HCT116 (cell line): Measurements from ENCODE around the gene STOX2. TPM values are rescaled to one million over a fixed set of nuclear protein-coding genes. Genes with fewer than 3 reads are reported as not detected.

Source experiments
- ATAC-seq: fragments of 200-7000 bp; cut with Tn5 transposase; 2 replicates; pipeline ENCODE4 v1.9.1; 2020; ENCODE audit warnings: mild to moderate bottlenecking, moderate library complexity
- BruUV-seq: library from RNA; stranded (reverse); fragments of 400-500 nt; replicated peaks from 2 replicates; lab custom pipeline; 2021; lab: Mats Ljungman, UMichigan
- CTCF ChIA-PET: fragments of 300-600 bp; sonication (Branson Sonifier 250); formaldehyde crosslinking; loops from one replicate; lab custom pipeline; 2021; ENCODE audit warnings: antibody characterized with exemption; lab: Charles Lee
- POLR2A ChIA-PET: fragments of 300-600, 350-600 bp; sonication (Branson Sonifier 250); formaldehyde crosslinking; loops from one replicate; lab custom pipeline; 2021; ENCODE audit warnings: antibody characterized with exemption; lab: Charles Lee
- RAD21 ChIA-PET, 2 experiments: fragments of 300-600 bp; sonication (Branson Sonifier 250); formaldehyde crosslinking; loops; one replicate each; lab custom pipeline; 2023; ENCODE audit warnings: low total read pairs in 2 of 2; ENCODE audit not compliant: uncharacterized antibody in 2 of 2, unreplicated experiment in 2 of 2, low non-redundant PET in 1 of 2; lab: Charles Lee
- DNase-seq: peaks from one replicate; pipeline ENCODE4 v3.0.0-alpha.2; 2010; ENCODE audit warnings: low read depth, low spot score
- H2AFZ ChIP-seq: fragments of 200-600 bp; shearing (Covaris generic), sonication (generic); 2 replicates; pipeline ENCODE4 v1.6.1; 2017; ENCODE audit warnings: low read depth, mixed run types, mixed read lengths, antibody characterized with exemption, low read length; ENCODE audit not compliant: poor library complexity, severe bottlenecking
- H3K27ac ChIP-seq: 2 replicates; pipeline ENCODE4 v1.5.1; 2012; ENCODE audit warnings: low read depth, low read length
- H3K27me3 ChIP-seq: fragments of 200-600 bp; sonication (generic); 2 replicates; pipeline ENCODE4 v1.6.1; 2016; ENCODE audit warnings: mixed run types, low read length, mixed read lengths; ENCODE audit not compliant: insufficient read depth
- H3K36me3 ChIP-seq, 2 experiments: fragments of 200-500 bp in 1 of 2; fragments of 200-600 bp in 1 of 2; sonication (Bioruptor generic) in 1 of 2; sonication (generic) in 1 of 2; 2 replicates each; pipeline versions ENCODE4 v1.5.1 to v1.6.1; 2014 to 2016; ENCODE audit warnings: low read length in 2 of 2, inconsistent platforms in 1 of 2, mixed read lengths in 1 of 2, mixed run types in 1 of 2; ENCODE audit not compliant: insufficient read depth in 2 of 2, control insufficient read depth in 1 of 2
- H3K4me1 ChIP-seq, 2 experiments: fragments of 200-600 bp in 1 of 2; sonication (generic) in 1 of 2; 2 replicates each; pipeline versions ENCODE4 v1.5.1 to v1.6.1; 2012 to 2017; ENCODE audit warnings: low read length in 2 of 2, inconsistent platforms in 1 of 2, mild to moderate bottlenecking in 1 of 2, mixed read lengths in 1 of 2, mixed run types in 1 of 2, moderate library complexity in 1 of 2; ENCODE audit not compliant: insufficient read depth in 2 of 2, control insufficient read depth in 1 of 2
- H3K4me2 ChIP-seq: fragments of 200-600 bp; sonication (generic); 2 replicates; pipeline ENCODE4 v1.6.1; 2017; ENCODE audit warnings: mixed run types, low read length, mixed read lengths
- H3K4me3 ChIP-seq, 2 experiments: fragments of 200-600 bp in 1 of 2; sonication (generic) in 1 of 2; replicated peaks in 1 of 2; 2 replicates each; pipeline ENCODE4 v1.5.1; 2011 to 2016; ENCODE audit warnings: low read length in 2 of 2, control low read depth in 1 of 2, low read depth in 1 of 2, mild to moderate bottlenecking in 1 of 2, mixed read lengths in 1 of 2, mixed run types in 1 of 2
- H3K79me2 ChIP-seq: fragments of 200-600 bp; sonication (generic); 2 replicates; pipeline ENCODE4 v1.6.1; 2017; ENCODE audit warnings: mild to moderate bottlenecking, mixed run types, low read length, moderate library complexity, mixed read lengths; ENCODE audit not compliant: insufficient read depth
- H3K9ac ChIP-seq: fragments of 200-600 bp; sonication (generic); 2 replicates; pipeline ENCODE4 v1.6.1; 2016; ENCODE audit warnings: low read length, mixed read lengths
- H3K9me2 ChIP-seq: fragments of 200-600 bp; sonication (generic), shearing (Covaris generic); 2 replicates; pipeline ENCODE4 v1.6.1; 2017; ENCODE audit warnings: mixed run types, mild to moderate bottlenecking, moderate library complexity; ENCODE audit not compliant: insufficient read depth
- H3K9me3 ChIP-seq, 2 experiments: fragments of 200-500 bp in 1 of 2; fragments of 200-600 bp in 1 of 2; sonication (Bioruptor generic) in 1 of 2; sonication (generic) in 1 of 2; 2 replicates each; pipeline ENCODE4 v1.6.1; 2014 to 2017; ENCODE audit warnings: low read length in 2 of 2, mixed read lengths in 2 of 2, inconsistent platforms in 1 of 2, low read depth in 1 of 2, mild to moderate bottlenecking in 1 of 2, mixed run types in 1 of 2, moderate library complexity in 1 of 2; ENCODE audit not compliant: control insufficient read depth in 1 of 2, insufficient read depth in 1 of 2
- H4K20me1 ChIP-seq: fragments of 200-600 bp; sonication (generic), shearing (Covaris generic); 2 replicates; pipeline ENCODE4 v1.6.1; 2017; ENCODE audit warnings: mixed run types, mild to moderate bottlenecking, moderate library complexity; ENCODE audit not compliant: insufficient read depth
- EZH2phosphoT487 ChIP-seq: fragments of 200-600 bp; IDR thresholded peaks from 2 replicates; pipeline ENCODE4 v1.6.1; 2018; ENCODE audit warnings: antibody characterized with exemption, borderline replicate concordance
- POLR2A ChIP-seq: IDR thresholded peaks from 2 replicates; pipeline ENCODE4 v1.7.0; 2011; ENCODE audit warnings: borderline replicate concordance; ENCODE audit not compliant: insufficient read depth, insufficient read length; ENCODE audit errors: extremely low read depth
- RAD21 ChIP-seq: IDR thresholded peaks from 2 replicates; pipeline ENCODE4 v1.6.1; 2012; ENCODE audit warnings: low read depth, mild to moderate bottlenecking
- SIN3A ChIP-seq: IDR thresholded peaks from 2 replicates; pipeline ENCODE4 v1.6.1; 2012; ENCODE audit warnings: low read depth
- SP1 ChIP-seq: IDR thresholded peaks from 2 replicates; pipeline ENCODE4 v1.6.1; 2012; ENCODE audit warnings: low read depth
- YY1 ChIP-seq: IDR thresholded peaks from 2 replicates; pipeline ENCODE4 v1.6.1; 2011; ENCODE audit warnings: low read length, low read depth, moderate library complexity, mild to moderate bottlenecking; ENCODE audit not compliant: insufficient replicate concordance; ENCODE audit errors: extremely low read depth
- intact Hi-C: fragments of 100-400 bp; cut with micrococcal nuclease; formaldehyde crosslinking; loops from 2 replicates; pipeline ENCODE4 v1.10.0; 2022
- total RNA-seq: library from RNA; stranded (reverse); gene quantifications from one replicate; pipeline ENCODE4 v1.2.1, GENCODE V29; 2021; ENCODE audit not compliant: unreplicated experiment

The STOX2 gene
- total RNA-seq, 1 experiment from 2014 or later = 6.3 TPM

GRCh38 chr4:183903021-183903760 is 1.9 kb upstream of the STOX2 start:
- no TSS peak for BruUV-seq
- Histone ChIP-seq H4K20me1 (no peaks in the 10 kb centered on the region), H3K36me3 (no peaks in the 10 kb centered on the region), H3K4me2 (no peak overlapping the region), H3K79me2 (no peaks in the 10 kb centered on the region), H3K9me2 (no peaks in the 10 kb centered on the region), H2AFZ (no peak overlapping the region), H3K27ac (no peak overlapping the region)
- DNase-seq (no peak), ATAC-seq (no peak)
- intact Hi-C loops = no loop called here
- ChIA-PET POLR2A (no interaction called here), CTCF (no interaction called here)
- TF ChIP-seq SP1 (no peak), POLR2A (no peak), EZH2phosphoT487 (no peak), RAD21 (no peak)
- TF ChIP-seq, all 23 proteins: peak for 0
- no peaks in the 10 kb centered on the region for H3K27me3 ChIP-seq
- no peak overlapping the region for H3K9ac ChIP-seq
- RAD21 ChIA-PET = no interaction called here
- H3K9me3 ChIP-seq = no peaks in the 10 kb centered on the region
- no peaks in the 10 kb centered on the region for H3K4me1 ChIP-seq
- H3K4me3 ChIP-seq = no peak overlapping the region

GRCh38 chr4:183905593-183906488 is 734 bp downstream of the STOX2 start:
- no peaks in the 10 kb centered on the region for H3K27me3 ChIP-seq
- no peak overlapping the region for H3K4me2 ChIP-seq
- no peaks in the 10 kb centered on the region for H3K4me1 ChIP-seq
- CTCF ChIA-PET = no interaction called here
- no peaks in the 10 kb centered on the region for H4K20me1 ChIP-seq
- ATAC-seq (no peak), DNase-seq (no peak)
- H2AFZ ChIP-seq = no peak overlapping the region
- TF ChIP-seq SIN3A (no peak), EZH2phosphoT487 (no peak), POLR2A (no peak), YY1 (no peak)
- no peak overlapping the region for H3K9ac ChIP-seq
- no TSS peak for BruUV-seq
- RAD21 ChIA-PET = no interaction called here
- no peaks in the 10 kb centered on the region for H3K9me3 ChIP-seq
- H3K27ac ChIP-seq = no peak overlapping the region
- H3K9me2 ChIP-seq = no peaks in the 10 kb centered on the region
- intact Hi-C loops = no loop called here
- H3K79me2 ChIP-seq = no peaks in the 10 kb centered on the region
- no peak overlapping the region for H3K4me3 ChIP-seq
- no peaks in the 10 kb centered on the region for H3K36me3 ChIP-seq
- POLR2A ChIA-PET = no interaction called here
